Measurements from ENCODE around the gene FLNB. TPM values are rescaled to one million over a fixed set of nuclear protein-coding genes. Genes with fewer than 3 reads are reported as not detected.

Gene FLNB
- total and polyA plus RNA-seq, 10 of the 15 experiments (the other 5 are each of a cell fraction or from before 2014, with no cell fraction given): 13.6 to 51.8 (median 26.4) TPM

DNA sequence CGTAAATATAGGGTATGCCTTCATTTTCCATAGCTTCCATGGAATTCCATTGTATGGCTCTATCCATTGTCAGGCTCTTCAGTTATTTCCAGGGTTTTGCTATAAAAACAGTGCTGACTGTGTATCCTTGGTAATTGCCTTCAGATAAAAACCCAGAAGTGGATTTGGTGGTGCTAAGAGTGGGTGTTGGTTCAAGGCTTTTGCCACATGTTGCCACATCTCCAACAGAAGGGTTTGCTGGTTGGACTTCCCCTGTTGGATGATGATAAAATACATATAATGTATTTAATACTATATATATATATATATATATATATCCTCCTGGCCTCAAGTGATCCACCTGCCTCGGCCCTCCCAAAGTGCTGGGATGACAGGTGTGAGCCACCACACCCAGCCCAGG, 97.8 kb downstream of the FLNB start:
- ChIA-PET POLR2A (no interaction called here), SMC1A (ENCODE audit: uncharacterized antibody, unreplicated experiment) (interaction anchor here (0.9 kb wide), 1 partner anchor 93 kb away, joined by 3 read pairs; no protein-coding TSS in a partner anchor), RAD21 (ENCODE audit: unreplicated experiment) (interaction anchor here (0.6 to 0.7 kb wide), 2 partner anchors 38 to 102 kb away, joined by 3 read pairs; no protein-coding TSS in a partner anchor), CTCF (no interaction called here)
- Histone ChIP-seq H3K9me3 (replicated peaks; ENCODE audit: control insufficient read depth, insufficient read depth, low read length) (no peaks in the 10 kb centered on the region), H3K27me3 (replicated peaks in 1 of 2; ENCODE audit: control insufficient read depth in 2 of 2, insufficient read depth in 2 of 2, low read length in 1 of 2) (no peaks in the 10 kb centered on the region), H3K4me2 (ENCODE audit: control insufficient read depth, insufficient read depth) (no peak overlapping the region), H4K20me1 (ENCODE audit: control insufficient read depth, insufficient read depth) (no peaks in the 10 kb centered on the region), H3K36me3 (ENCODE audit: control insufficient read depth in 2 of 2, insufficient read depth in 2 of 2, low read length in 1 of 2) (peaks cover 13 to 17% of the 10 kb centered on the region in 2 experiments), H3K4me3 (no peak overlapping the region), H2AFZ (ENCODE audit: control insufficient read depth, low read depth, low read length) (no peak overlapping the region), H3K9ac (ENCODE audit: control insufficient read depth, insufficient read depth, low read length) (no peak overlapping the region), H3K79me2 (ENCODE audit: control insufficient read depth, insufficient read depth, low read length) (no peaks in the 10 kb centered on the region), H3K27ac (ENCODE audit: control insufficient read depth, insufficient read depth) (no peak overlapping the region), H3K4me1 (ENCODE audit: control insufficient read depth, insufficient read depth, low read length) (no peaks in the 10 kb centered on the region)
- no peak for DNase-seq (ENCODE audit: low read depth, low spot score)
- in situ Hi-C loops (cut with MboI): no loop called here
- ATAC-seq: no peak
- FAIRE-seq: no peak
- intact Hi-C loops (cut with micrococcal nuclease; ENCODE audit: unreplicated experiment): no loop called here
- 68% methylated on average over 2 of the region's 2 CpGs for WGBS (ENCODE audit: insufficient coverage, insufficient replicate concordance, low lambda C conversion rate, missing lambda C conversion rate)
- no TSS peak for BruUV-seq (replicated peaks)
- no peak for TF ChIP-seq PAX8 (IDR thresholded peaks at IDR 0.05)
- no peak for TF ChIP-seq SP1 (IDR thresholded peaks at IDR 0.05; ENCODE audit: low read depth, low read length)
- no peak for TF ChIP-seq JUND (IDR thresholded peaks at IDR 0.05; ENCODE audit: low read depth, low read length)
- no peak for TF ChIP-seq MTA3 (IDR thresholded peaks at IDR 0.05; ENCODE audit: borderline replicate concordance, low read length)
- no peak for TF ChIP-seq USF1 (IDR thresholded peaks at IDR 0.05; ENCODE audit: borderline replicate concordance, extremely low read length, insufficient read depth, low read depth, low read length)
- TF ChIP-seq FOXK2 (IDR thresholded peaks at IDR 0.05): no peak

DNA sequence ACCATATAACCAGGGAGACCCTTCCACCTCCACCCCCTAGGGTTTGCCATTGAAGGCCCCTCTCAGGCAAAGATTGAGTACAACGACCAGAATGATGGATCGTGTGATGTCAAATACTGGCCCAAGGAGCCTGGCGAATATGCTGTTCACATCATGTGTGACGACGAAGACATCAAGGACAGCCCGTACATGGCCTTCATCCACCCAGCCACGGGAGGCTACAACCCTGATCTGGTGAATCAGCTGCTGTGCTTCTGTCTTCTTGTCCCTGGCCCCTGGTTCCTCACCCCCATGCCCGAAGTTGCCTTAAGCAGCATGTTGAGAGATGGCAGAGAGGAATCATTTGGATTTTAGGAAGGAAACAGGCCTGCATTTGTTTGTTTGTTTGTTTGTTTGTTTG, 98.4 kb downstream of the FLNB start:
- in situ Hi-C loops (cut with MboI): no loop called here
- Histone ChIP-seq H3K9me3 (replicated peaks; ENCODE audit: control insufficient read depth, insufficient read depth, low read length) (no peaks in the 10 kb centered on the region), H3K4me3 (no peak overlapping the region), H3K9ac (ENCODE audit: control insufficient read depth, insufficient read depth, low read length) (no peak overlapping the region), H4K20me1 (ENCODE audit: control insufficient read depth, insufficient read depth) (no peaks in the 10 kb centered on the region), H3K79me2 (ENCODE audit: control insufficient read depth, insufficient read depth, low read length) (no peaks in the 10 kb centered on the region), H2AFZ (ENCODE audit: control insufficient read depth, low read depth, low read length) (no peak overlapping the region), H3K4me1 (ENCODE audit: control insufficient read depth, insufficient read depth, low read length) (peaks cover 2% of the 10 kb centered on the region), H3K27me3 (replicated peaks in 1 of 2; ENCODE audit: control insufficient read depth in 2 of 2, insufficient read depth in 2 of 2, low read length in 1 of 2) (no peaks in the 10 kb centered on the region), H3K27ac (ENCODE audit: control insufficient read depth, insufficient read depth) (no peak overlapping the region), H3K4me2 (ENCODE audit: control insufficient read depth, insufficient read depth) (no peak overlapping the region), H3K36me3 (ENCODE audit: control insufficient read depth in 2 of 2, insufficient read depth in 2 of 2, low read length in 1 of 2) (peaks cover 13 to 17% of the 10 kb centered on the region in 2 experiments)
- BruUV-seq (replicated peaks): no TSS peak
- WGBS (ENCODE audit: insufficient coverage, insufficient replicate concordance, low lambda C conversion rate, missing lambda C conversion rate): 87% methylated on average over 8 of the region's 8 CpGs
- RAD21 ChIA-PET (ENCODE audit: unreplicated experiment): interaction anchor here (0.7 kb wide), 1 partner anchor 38 kb away, joined by 3 read pairs; no protein-coding TSS in a partner anchor
- intact Hi-C loops (cut with micrococcal nuclease; ENCODE audit: unreplicated experiment): no loop called here
- FAIRE-seq: no peak
- POLR2A ChIA-PET: no interaction called here
- SMC1A ChIA-PET (ENCODE audit: uncharacterized antibody, unreplicated experiment): interaction anchor here (0.7 kb wide), 1 partner anchor 59 kb away, joined by 3 read pairs; no protein-coding TSS in a partner anchor
- CTCF ChIA-PET: no interaction called here
- no peak for ATAC-seq
- no peak for DNase-seq (ENCODE audit: low read depth, low spot score)
- no peak for TF ChIP-seq RBBP5 (conservative IDR thresholded peaks at IDR 0.05)
- no peak for TF ChIP-seq MEF2A (IDR thresholded peaks at IDR 0.05; ENCODE audit: insufficient read depth, low read depth, low read length)
- TF ChIP-seq ESRRA (IDR thresholded peaks at IDR 0.05; ENCODE audit: low read length): no peak
- no peak for TF ChIP-seq HDAC2 (IDR thresholded peaks at IDR 0.05)
- TF ChIP-seq STAT3 (IDR thresholded peaks at IDR 0.05; ENCODE audit: low read depth, low read length): no peak
- TF ChIP-seq PBX3 (IDR thresholded peaks at IDR 0.05; ENCODE audit: insufficient replicate concordance, low read depth, low read length): no peak
- no peak for TF ChIP-seq IRF4 (IDR thresholded peaks at IDR 0.05; ENCODE audit: low read depth, low read length)
- TF ChIP-seq SPI1 (IDR thresholded peaks at IDR 0.05; ENCODE audit: borderline replicate concordance, insufficient read depth, low read depth, low read length): no peak
- TF ChIP-seq ZNF24 (IDR thresholded peaks at IDR 0.05): no peak
- no peak for TF ChIP-seq NR2C1 (IDR thresholded peaks at IDR 0.05)
- no peak for TF ChIP-seq WRNIP1 (IDR thresholded peaks at IDR 0.05; ENCODE audit: borderline replicate concordance, low read depth, low read length)
- TF ChIP-seq STAT1 (conservative IDR thresholded peaks at IDR 0.05): no peak
- TF ChIP-seq SREBF1 (IDR thresholded peaks at IDR 0.05; ENCODE audit: low read length): no peak
- TF ChIP-seq JUNB (IDR thresholded peaks at IDR 0.05): no peak

Data from GM12878 (cell line).